GM12878 (cell line): ENCODE measurements around the gene COL4A2. TPM values are rescaled to one million over a fixed set of nuclear protein-coding genes. Genes with fewer than 3 reads are reported as not detected.

Experiments used
- ATF2 ChIP-seq: IDR thresholded peaks from 2 replicates; pipeline ENCODE4 v1.6.1; 2012; ENCODE audit warnings: low read length, inconsistent platforms
- ATF3 ChIP-seq: IDR thresholded peaks from 2 replicates; pipeline ENCODE4 v1.6.1; 2011; ENCODE audit warnings: low read depth, mild to moderate bottlenecking, low read length, moderate library complexity, borderline replicate concordance; ENCODE audit errors: extremely low read depth
- ATF7 ChIP-seq: fragments of 450-650 bp; IDR thresholded peaks from 2 replicates; pipeline ENCODE4 v1.6.1; 2016; ENCODE audit warnings: low read depth, mild to moderate bottlenecking
- BCL11A ChIP-seq: IDR thresholded peaks from 2 replicates; pipeline ENCODE4 v1.6.1; 2011; ENCODE audit warnings: low read depth, low read length
- BHLHE40 ChIP-seq, 2 experiments: fragments of 450-650 bp in 1 of 2; IDR thresholded peaks; 2 replicates each; pipeline ENCODE4 v1.6.1; 2011 to 2017; ENCODE audit warnings: low read depth in 2 of 2, borderline replicate concordance in 1 of 2, improper control_type of control experiment in 1 of 2, low read length in 1 of 2, mild to moderate bottlenecking in 1 of 2
- DPF2 ChIP-seq: fragments of 450-650 bp; IDR thresholded peaks from 2 replicates; pipeline ENCODE4 v1.6.1; 2017; ENCODE audit warnings: mild to moderate bottlenecking
- EP300 ChIP-seq, 2 experiments: fragments of 150-350 bp in 1 of 2; IDR thresholded peaks; 2 replicates each; pipeline ENCODE4 v1.6.1; 2011 to 2012; ENCODE audit warnings: low read depth in 2 of 2, low read length in 2 of 2, borderline replicate concordance in 1 of 2, improper control_type of control experiment in 1 of 2, inconsistent platforms in 1 of 2; ENCODE audit not compliant: control insufficient read depth in 1 of 2
- IKZF2 ChIP-seq, 2 experiments: fragments of 450-650 bp; IDR thresholded peaks; 2 replicates each; pipeline ENCODE4 v1.6.1; 2017; ENCODE audit warnings: mild to moderate bottlenecking in 2 of 2, moderate library complexity in 2 of 2
- IRF4 ChIP-seq: IDR thresholded peaks from 2 replicates; pipeline ENCODE4 v1.6.1; 2011; ENCODE audit warnings: low read depth, low read length
- KAT2A ChIP-seq: conservative IDR thresholded peaks from 2 replicates; pipeline ENCODE4 v1.6.1; 2011; ENCODE audit warnings: low read depth, low read length; ENCODE audit not compliant: control insufficient read depth
- MXI1 ChIP-seq: fragments of 150-350 bp; IDR thresholded peaks from 2 replicates; pipeline ENCODE4 v1.6.1; 2011; ENCODE audit warnings: low read depth, mild to moderate bottlenecking, inconsistent platforms, low read length, improper control_type of control experiment
- NR2C2 ChIP-seq: IDR thresholded peaks from 2 replicates; pipeline ENCODE4 v1.6.1; 2011; ENCODE audit warnings: borderline replicate concordance, low read depth; ENCODE audit not compliant: control insufficient read depth, insufficient read length
- PRDM15 ChIP-seq: fragments of 450-650 bp; formaldehyde crosslinking; IDR thresholded peaks from 2 replicates; pipeline ENCODE4 v1.4.0; 2020; ENCODE audit warnings: mild to moderate bottlenecking, moderate library complexity
- RAD51 ChIP-seq: fragments of 450-650 bp; IDR thresholded peaks from 2 replicates; pipeline ENCODE4 v1.6.1; 2016; ENCODE audit warnings: moderate library complexity, mild to moderate bottlenecking, inconsistent platforms
- USF1 ChIP-seq: IDR thresholded peaks from 2 replicates; pipeline ENCODE4 v1.6.1; 2011; ENCODE audit warnings: borderline replicate concordance, low read depth, mild to moderate bottlenecking, moderate library complexity, mixed read lengths, low read length; ENCODE audit not compliant: insufficient read depth; ENCODE audit errors: extremely low read length
- WRNIP1 ChIP-seq: IDR thresholded peaks from 2 replicates; pipeline ENCODE4 v1.6.1; 2011; ENCODE audit warnings: low read depth, low read length, improper control_type of control experiment, borderline replicate concordance
- ZBED1 ChIP-seq: IDR thresholded peaks from 2 replicates; pipeline ENCODE4 v1.6.1; 2016; ENCODE audit warnings: borderline replicate concordance
- ZNF24 ChIP-seq: fragments of 450-650 bp; IDR thresholded peaks from 2 replicates; pipeline ENCODE4 v1.6.1; 2017; ENCODE audit warnings: antibody characterized with exemption, mild to moderate bottlenecking
- ZNF384 ChIP-seq: IDR thresholded peaks from 2 replicates; pipeline ENCODE4 v1.6.1; 2012; ENCODE audit warnings: low read depth, mild to moderate bottlenecking, low read length, improper control_type of control experiment, borderline replicate concordance
- ZNF687 ChIP-seq: fragments of 450-650 bp; IDR thresholded peaks from 2 replicates; pipeline ENCODE4 v1.6.1; 2017; ENCODE audit warnings: mild to moderate bottlenecking, moderate library complexity
- polyA plus RNA-seq, 11 experiments: library from polyadenylated mRNA; depleted of rRNA in 4 of 11; unstranded in 6 of 11; stranded (reverse) in 5 of 11; fragments of >200 nt; fragmentation: Nextera tagmentation in 4 of 11; fragmentation: Illumina TruSeq in 1 of 11; extraction: Ambion mirVana in 4 of 11; extraction: Trizol in 1 of 11; gene quantifications; 1 replicate in 1 of 11; 2 replicates in 10 of 11; pipeline versions ENCODE4 v1.2.1 to v1.2.3, GENCODE V29; 2011 to 2016; ENCODE audit warnings: inconsistent platforms in 2 of 11, missing spikeins in 2 of 11, low read depth in 1 of 11
- total RNA-seq, 4 experiments: library from RNA; depleted of rRNA in 3 of 4; stranded (reverse); fragments of >200 nt in 3 of 4; fragmentation: Illumina TruSeq in 1 of 4; extraction: Trizol in 1 of 4; gene quantifications; 2 replicates each; pipeline versions ENCODE4 v1.2.1 to v1.2.3, GENCODE V29; 2013 to 2021

COL4A2 gene
- total and polyA plus RNA-seq, 10 of the 15 experiments (the other 5 are each of a cell fraction or from before 2014, with no cell fraction given): 0.16 to 1.6 (median 0.62) TPM; not detected in 3

- no peak for TF ChIP-seq USF1
- no peak for TF ChIP-seq IRF4
- no peak for TF ChIP-seq NR2C2
- no peak for TF ChIP-seq PRDM15 (CRISPR knock-in tag)
- peak; percentile 77 to 78 for TF ChIP-seq EP300 (IDR thresholded peaks at IDR 0.05; ENCODE audit: borderline replicate concordance in 1 of 2, control insufficient read depth in 1 of 2, low read depth in 2 of 2, low read length in 2 of 2)
- peak; percentile 70 for TF ChIP-seq DPF2
- TF ChIP-seq MXI1: no peak
- TF ChIP-seq ZNF687: 0 out of 2 replicates have a peak, but pooled peaks have one; percentile 51
- peak; percentile 46; the same call in 1 of the 2 replicates for TF ChIP-seq ATF7
- TF ChIP-seq BHLHE40 (IDR thresholded peaks at IDR 0.05; ENCODE audit: borderline replicate concordance in 1 of 2, low read depth in 2 of 2, low read length in 1 of 2): peak; percentile 95 to 96
- peak; percentile 41; the same call in 1 of the 2 replicates for TF ChIP-seq ATF2
- no peak for TF ChIP-seq ZNF384
- peak; percentile 85 to 87 for TF ChIP-seq IKZF2 (IDR thresholded peaks at IDR 0.05)
- TF ChIP-seq RAD51: peak; percentile 66
- no peak for TF ChIP-seq ATF3
- no peak for TF ChIP-seq WRNIP1
- no peak for TF ChIP-seq KAT2A
- peak; percentile 76 for TF ChIP-seq BCL11A
- TF ChIP-seq ZBED1: peak; percentile 42; the same call in 1 of the 2 replicates
- no peak for TF ChIP-seq ZNF24
Observed at GRCh38 chr13:110445183-110445582, 138.1 kb downstream of the COL4A2 start (continued).
